ENCODE results near the gene LMBR1.
"Not testable (repeated sequence)": the region's sequence is repeated elsewhere in the genome, so short reads cannot be mapped to it uniquely, and the experiment has no call there.

The LMBR1 gene

GRCh38 chr7:156642306-156643045 lies 250.5 kb downstream of the LMBR1 start:
- in situ Hi-C loops (cut with MboI; ENCODE audit: low pct_unique_long_range_greater_than_20kb, low sequenced_read_pairs, unreplicated experiment) = loop anchor here (10.0 kb wide), 1 partner anchor 172 kb away; no protein-coding TSS in a partner anchor
- no peak for DNase-seq (ENCODE audit: low spot score)
- TF ChIP-seq, protein P1, sequence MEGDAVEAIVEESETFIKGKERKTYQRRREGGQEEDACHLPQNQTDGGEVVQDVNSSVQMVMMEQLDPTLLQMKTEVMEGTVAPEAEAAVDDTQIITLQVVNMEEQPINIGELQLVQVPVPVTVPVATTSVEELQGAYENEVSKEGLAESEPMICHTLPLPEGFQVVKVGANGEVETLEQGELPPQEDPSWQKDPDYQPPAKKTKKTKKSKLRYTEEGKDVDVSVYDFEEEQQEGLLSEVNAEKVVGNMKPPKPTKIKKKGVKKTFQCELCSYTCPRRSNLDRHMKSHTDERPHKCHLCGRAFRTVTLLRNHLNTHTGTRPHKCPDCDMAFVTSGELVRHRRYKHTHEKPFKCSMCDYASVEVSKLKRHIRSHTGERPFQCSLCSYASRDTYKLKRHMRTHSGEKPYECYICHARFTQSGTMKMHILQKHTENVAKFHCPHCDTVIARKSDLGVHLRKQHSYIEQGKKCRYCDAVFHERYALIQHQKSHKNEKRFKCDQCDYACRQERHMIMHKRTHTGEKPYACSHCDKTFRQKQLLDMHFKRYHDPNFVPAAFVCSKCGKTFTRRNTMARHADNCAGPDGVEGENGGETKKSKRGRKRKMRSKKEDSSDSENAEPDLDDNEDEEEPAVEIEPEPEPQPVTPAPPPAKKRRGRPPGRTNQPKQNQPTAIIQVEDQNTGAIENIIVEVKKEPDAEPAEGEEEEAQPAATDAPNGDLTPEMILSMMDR (IDR thresholded peaks at IDR 0.05; ENCODE audit: extremely low read depth, insufficient read depth, missing control alignments) = no peak

DNA sequence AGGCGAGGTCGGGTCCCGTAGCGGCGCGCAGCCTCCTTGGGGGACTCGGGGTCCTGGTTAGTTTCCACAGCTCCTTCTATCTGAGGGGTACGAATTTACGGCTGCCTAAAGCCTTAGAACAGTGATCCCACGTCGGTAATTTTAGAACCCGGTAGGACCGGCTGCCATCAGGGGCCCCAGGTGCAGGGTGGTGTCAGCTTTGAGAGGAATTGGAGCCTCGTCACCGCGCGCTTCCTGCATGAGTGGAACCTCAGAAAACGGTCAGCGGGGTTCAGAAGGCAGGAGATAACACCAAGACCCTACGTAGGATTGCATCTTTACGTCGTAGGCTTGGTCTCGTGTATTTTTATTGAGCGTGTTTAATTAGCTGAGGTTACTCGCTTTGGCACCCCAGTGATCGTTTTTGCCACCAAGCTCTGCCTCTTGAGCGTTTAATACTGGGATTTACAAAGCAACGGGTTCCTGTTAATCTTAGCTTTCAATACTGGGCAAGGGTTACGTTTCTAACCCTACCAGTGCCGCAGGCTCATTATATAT lies 252.0 kb downstream of the LMBR1 start:
- in situ Hi-C loops (cut with MboI; ENCODE audit: low pct_unique_long_range_greater_than_20kb, low sequenced_read_pairs, unreplicated experiment) = loop anchor here (10.0 kb wide), 1 partner anchor 174 kb away; no protein-coding TSS in a partner anchor
- TF ChIP-seq, protein P1 (IDR thresholded peaks at IDR 0.05; ENCODE audit: extremely low read depth, insufficient read depth, missing control alignments) = no peak
- DNase-seq (ENCODE audit: low spot score) = no peak

- TF ChIP-seq, protein P1 (IDR thresholded peaks at IDR 0.05; ENCODE audit: extremely low read depth, insufficient read depth, missing control alignments) = no peak
- DNase-seq (ENCODE audit: low spot score) = peak; percentile 98
- in situ Hi-C loops (cut with MboI; ENCODE audit: low pct_unique_long_range_greater_than_20kb, low sequenced_read_pairs, unreplicated experiment) = loop anchor here (10.0 kb wide), 1 partner anchor 174 kb away; no protein-coding TSS in a partner anchor
These were observed 252.6 kb downstream of the LMBR1 start, which contains the start of gene RNF32 for GRCh38 chr7:156640257-156640948. Gene RNF32, plus strand, starts transcription at chr7:156640774. Its CDS starts 3,104 bp downstream, at chr7:156643878.

GRCh38 chr7:156639426-156640256 lies 253.3 kb downstream of the LMBR1 start:
- in situ Hi-C loops (cut with MboI; ENCODE audit: low pct_unique_long_range_greater_than_20kb, low sequenced_read_pairs, unreplicated experiment) = loop anchor here (10.0 kb wide), 1 partner anchor 175 kb away; no protein-coding TSS in a partner anchor
- TF ChIP-seq, protein P1 (IDR thresholded peaks at IDR 0.05; ENCODE audit: extremely low read depth, insufficient read depth, missing control alignments) = no peak
- DNase-seq (ENCODE audit: low spot score) = no peak

DNA sequence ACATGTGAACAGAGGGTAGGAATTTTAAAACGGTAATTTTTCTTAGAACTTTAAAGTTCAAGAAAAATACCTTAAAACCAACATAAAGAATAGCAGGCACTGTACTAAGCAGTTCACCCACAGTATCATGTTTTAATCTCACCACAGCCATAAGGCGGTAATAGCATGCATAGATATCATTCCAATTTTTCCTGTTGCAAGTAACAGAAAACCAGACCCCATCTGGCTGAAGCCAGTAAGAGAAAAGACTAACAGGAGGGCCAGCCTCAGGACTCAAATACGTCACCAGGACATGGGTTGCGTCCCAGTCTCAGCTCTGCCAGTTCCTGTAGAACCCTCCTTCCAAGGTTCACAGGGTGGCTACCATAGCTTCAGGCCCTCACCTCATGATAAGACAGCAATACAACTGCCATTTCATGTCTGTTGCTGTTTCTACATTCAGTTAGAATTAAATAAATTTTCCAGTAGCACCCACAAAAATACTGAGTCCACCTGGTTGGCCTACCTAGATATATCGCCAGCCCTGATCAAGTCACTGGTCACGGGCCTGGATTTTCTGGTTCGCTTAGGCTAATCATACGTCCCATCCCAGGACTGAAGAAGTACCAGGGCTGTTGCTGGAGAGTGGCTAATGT lies 254.4 kb downstream of the LMBR1 start:
- in situ Hi-C loops (cut with MboI; ENCODE audit: low pct_unique_long_range_greater_than_20kb, low sequenced_read_pairs, unreplicated experiment) = no loop called here
- TF ChIP-seq, protein P1 (IDR thresholded peaks at IDR 0.05; ENCODE audit: extremely low read depth, insufficient read depth, missing control alignments) = no peak
- no peak for DNase-seq (ENCODE audit: low spot score)

DNA sequence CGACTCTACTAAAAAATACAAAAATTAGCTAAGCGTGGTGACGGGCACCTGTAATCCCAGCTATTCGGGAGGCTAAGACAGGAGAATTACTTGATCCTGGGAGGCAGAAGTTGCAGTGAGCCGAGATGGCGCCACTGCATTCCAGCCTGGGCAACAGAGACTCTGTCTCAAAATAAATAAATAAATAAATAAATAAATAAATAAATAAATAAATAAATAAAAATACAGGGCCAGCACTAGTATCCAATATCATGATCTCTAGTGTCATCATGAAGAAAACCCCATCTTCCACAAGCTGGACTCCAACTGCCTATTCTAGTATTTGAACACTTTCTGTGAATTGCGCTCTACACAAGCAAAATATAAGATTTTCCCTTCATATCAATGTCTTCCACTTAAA lies 255.9 kb downstream of the LMBR1 start:
- in situ Hi-C loops (cut with MboI; ENCODE audit: low pct_unique_long_range_greater_than_20kb, low sequenced_read_pairs, unreplicated experiment); DNase-seq (ENCODE audit: low spot score): not testable (repeated sequence)
